OCI-LY1 (cell line): ENCODE measurements around the gene RBBP6.

Experiments used
- H2AFZ ChIP-seq: fragments of 200-600 bp; sonication (generic), shearing (Covaris generic); 2 replicates; pipeline ENCODE4 v1.6.0; 2014; ENCODE audit warnings: antibody characterized with exemption, mild to moderate bottlenecking, low read length
- H3F3A ChIP-seq: fragments of 200-600 bp; sonication (generic), shearing (Covaris generic); 2 replicates; pipeline ENCODE4 v1.6.0; 2014; ENCODE audit warnings: mild to moderate bottlenecking, antibody characterized with exemption, low read length, moderate library complexity; ENCODE audit not compliant: insufficient read depth
- H3K27ac ChIP-seq: fragments of 200-600 bp; sonication (generic); 2 replicates; pipeline ENCODE4 v1.5.1; 2014; ENCODE audit warnings: low read length, mixed run types, mild to moderate bottlenecking, low read depth; ENCODE audit not compliant: poor library complexity, severe bottlenecking
- H3K27me3 ChIP-seq: fragments of 200-600 bp; sonication (generic); 2 replicates; pipeline ENCODE4 v1.6.0; 2014; ENCODE audit warnings: antibody characterized with exemption, mild to moderate bottlenecking, low read length, moderate library complexity; ENCODE audit not compliant: insufficient read depth
- H3K36me3 ChIP-seq: fragments of 200-600 bp; sonication (generic); 2 replicates; pipeline ENCODE4 v1.6.1; 2014; ENCODE audit warnings: mild to moderate bottlenecking, antibody characterized with exemption, low read length, moderate library complexity, mixed read lengths; ENCODE audit not compliant: insufficient read depth
- H3K4me1 ChIP-seq: fragments of 200-600 bp; sonication (generic); 2 replicates; pipeline ENCODE4 v1.5.1; 2014; ENCODE audit warnings: mild to moderate bottlenecking, low read length, moderate library complexity; ENCODE audit not compliant: insufficient read depth, severe bottlenecking
- H3K4me2 ChIP-seq: fragments of 200-600 bp; sonication (generic), shearing (Covaris generic); 2 replicates; pipeline ENCODE4 v1.6.1; 2014; ENCODE audit warnings: low read length
- H3K4me3 ChIP-seq: fragments of 200-600 bp; sonication (generic); 2 replicates; pipeline ENCODE4 v1.5.1; 2014; ENCODE audit warnings: low read length, low read depth, mild to moderate bottlenecking, mixed read lengths; ENCODE audit not compliant: poor library complexity, severe bottlenecking
- H3K79me2 ChIP-seq: fragments of 200-600 bp; shearing (Covaris generic); 2 replicates; pipeline ENCODE4 v1.6.1; 2016; ENCODE audit warnings: mixed run types, low read length, mixed read lengths; ENCODE audit not compliant: insufficient read depth
- H3K9ac ChIP-seq: fragments of 200-600 bp; sonication (generic), shearing (Covaris generic); 2 replicates; pipeline ENCODE4 v1.6.1; 2014; ENCODE audit warnings: mild to moderate bottlenecking, low read length, mixed read lengths
- H3K9me2 ChIP-seq: fragments of 200-600 bp; sonication (generic), shearing (Covaris generic); 2 replicates; pipeline ENCODE4 v1.6.1; 2014; ENCODE audit warnings: low read depth, mild to moderate bottlenecking, low read length, mixed read lengths
- H3K9me3 ChIP-seq: fragments of 200-600 bp; shearing (Covaris generic); 2 replicates; pipeline ENCODE4 v1.6.1; 2014; ENCODE audit warnings: low read length, mixed read lengths
- H4K20me1 ChIP-seq: fragments of 200-600 bp; sonication (generic), shearing (Covaris generic); 2 replicates; pipeline ENCODE4 v1.6.0; 2016; ENCODE audit warnings: mild to moderate bottlenecking, low read length; ENCODE audit not compliant: insufficient read depth
- CTCF ChIP-seq: fragments of 200-600 bp; sonication (generic), shearing (Covaris generic); IDR thresholded peaks from 2 replicates; pipeline ENCODE4 v1.5.1; 2017; ENCODE audit warnings: mild to moderate bottlenecking, antibody characterized with exemption, low read length, moderate library complexity, mixed read lengths
- EZH2 ChIP-seq: fragments of 200-600 bp; sonication (generic), shearing (Covaris generic); IDR thresholded peaks from 2 replicates; pipeline ENCODE4 v1.8.0; 2017; ENCODE audit warnings: borderline replicate concordance, mixed run types, mild to moderate bottlenecking, antibody characterized with exemption, low read length, moderate library complexity, mixed read lengths

RBBP6 gene

GRCh38 chr16:24544640-24545039 is 5.3 kb downstream of the RBBP6 start:
- Histone ChIP-seq H3K27ac (no peak overlapping the region), H3K4me1 (peaks cover 29% of the 10 kb centered on the region), H3F3A (no peaks in the 10 kb centered on the region), H3K36me3 (peaks cover 62% of the 10 kb centered on the region), H4K20me1 (0 out of 2 replicates have a peak, but pooled peaks cover 4% of the 10 kb centered on the region), H3K4me3 (no peak overlapping the region), H3K9ac (no peak overlapping the region), H3K9me2 (no peaks in the 10 kb centered on the region), H3K9me3 (no peaks in the 10 kb centered on the region), H3K79me2 (peaks cover 72% of the 10 kb centered on the region), H2AFZ (no peak overlapping the region), H3K4me2 (no peak overlapping the region; the same call in 1 of the 2 replicates), H3K27me3 (no peaks in the 10 kb centered on the region)
- TF ChIP-seq CTCF (no peak), EZH2 (no peak)

- TF ChIP-seq CTCF (no peak), EZH2 (no peak)
- H3K9me3 ChIP-seq: no peaks in the 10 kb centered on the region
- no peaks in the 10 kb centered on the region for H3K4me1 ChIP-seq
- 0 out of 2 replicates have a peak, but pooled peaks cover 2% of the 10 kb centered on the region for H4K20me1 ChIP-seq
- H3K79me2 ChIP-seq: peaks cover 23% of the 10 kb centered on the region
- no peaks in the 10 kb centered on the region for H3K9me2 ChIP-seq
- H3F3A ChIP-seq: no peaks in the 10 kb centered on the region
- H3K36me3 ChIP-seq: peaks cover 91% of the 10 kb centered on the region
- H3K4me3 ChIP-seq: no peak overlapping the region
- no peaks in the 10 kb centered on the region for H3K27me3 ChIP-seq
- H3K9ac ChIP-seq: no peak overlapping the region
- no peak overlapping the region for H3K27ac ChIP-seq
- no peak overlapping the region for H3K4me2 ChIP-seq
- H2AFZ ChIP-seq: no peak overlapping the region
Observed at GRCh38 chr16:24550295-24550694, 10.9 kb downstream of the RBBP6 start.

- Histone ChIP-seq H3K79me2 (peaks cover 13% of the 10 kb centered on the region), H3K4me1 (no peaks in the 10 kb centered on the region), H3K27me3 (no peaks in the 10 kb centered on the region), H3K9me2 (no peaks in the 10 kb centered on the region), H3K27ac (no peak overlapping the region), H3K36me3 (peaks cover 92% of the 10 kb centered on the region), H3K4me2 (no peak overlapping the region), H3K4me3 (no peak overlapping the region), H4K20me1 (0 out of 2 replicates have a peak, but pooled peaks cover 2% of the 10 kb centered on the region), H2AFZ (no peak overlapping the region), H3K9me3 (no peaks in the 10 kb centered on the region), H3K9ac (no peak overlapping the region), H3F3A (no peaks in the 10 kb centered on the region)
- TF ChIP-seq EZH2 (no peak), CTCF (no peak)
Observed at GRCh38 chr16:24552705-24553246, 13.4 kb downstream of the RBBP6 start.
